IMR-90 (cell line): Measurements from ENCODE around the gene NACC1. TPM values are rescaled to one million over a fixed set of nuclear protein-coding genes. Genes with fewer than 3 reads are reported as not detected.

ENCODE experiments used
- ATAC-seq: fragments of 200-7000 bp; cut with Tn5 transposase; 2 replicates; pipeline ENCODE4 v1.9.1; 2020; ENCODE audit warnings: low read depth, mild to moderate bottlenecking, moderate library complexity
- BruUV-seq: library from RNA; stranded (reverse); fragments of 400-500 nt; replicated peaks from 2 replicates; lab custom pipeline; 2021; lab: Mats Ljungman, UMichigan
- CTCF ChIA-PET: fragments of 300-600 bp; formaldehyde crosslinking; extraction: SDS; loops from one replicate; lab custom pipeline; 2021; ENCODE audit warnings: antibody characterized with exemption; lab: Yijun Ruan, JAX
- POLR2A ChIA-PET: fragments of 300-600 bp; sonication (Branson Sonifier 250); formaldehyde crosslinking; loops from one replicate; lab custom pipeline; 2022; ENCODE audit warnings: antibody characterized with exemption; ENCODE audit not compliant: unreplicated experiment; lab: Charles Lee
- DNase-seq: peaks from one replicate; pipeline ENCODE4 v3.0.0; 2013
- H2AFZ ChIP-seq: replicated peaks from 2 replicates; pipeline ENCODE3; 2013; ENCODE audit warnings: low read length, mild to moderate bottlenecking; ENCODE audit not compliant: poor library complexity
- H2AK5ac ChIP-seq: 2 replicates; pipeline ENCODE4 v1.6.1; 2013; ENCODE audit warnings: low read depth, low read length, inconsistent platforms
- H2AK9ac ChIP-seq: replicated peaks from 2 replicates; pipeline ENCODE3; 2013; ENCODE audit warnings: mild to moderate bottlenecking, low read depth, low read length, moderate library complexity; ENCODE audit not compliant: poor library complexity
- H2BK120ac ChIP-seq: 2 replicates; pipeline ENCODE4 v1.6.1; 2013; ENCODE audit warnings: low read depth, low read length, inconsistent platforms
- H2BK15ac ChIP-seq: 3 replicates; pipeline ENCODE4 v1.6.1; 2013; ENCODE audit warnings: low read depth, low read length, inconsistent platforms
- H2BK20ac ChIP-seq: 2 replicates; pipeline ENCODE4 v1.6.1; 2013; ENCODE audit warnings: low read depth, mild to moderate bottlenecking, inconsistent platforms, low read length, moderate library complexity
- H2BK5ac ChIP-seq: 2 replicates; pipeline ENCODE4 v1.6.1; 2013; ENCODE audit warnings: mild to moderate bottlenecking, low read depth, low read length, inconsistent platforms; ENCODE audit not compliant: poor library complexity, severe bottlenecking
- H3K14ac ChIP-seq: replicated peaks from 2 replicates; pipeline ENCODE4 v1.6.1; 2013; ENCODE audit warnings: low read depth, low read length, inconsistent platforms
- H3K18ac ChIP-seq: 2 replicates; pipeline ENCODE4 v1.6.1; 2013; ENCODE audit warnings: low read depth, low read length, control low read depth
- H3K23ac ChIP-seq: 2 replicates; pipeline ENCODE4 v1.6.1; 2013; ENCODE audit warnings: low read depth, low read length, inconsistent platforms
- H3K27ac ChIP-seq: 2 replicates; pipeline ENCODE4 v1.5.1; 2013; ENCODE audit warnings: mild to moderate bottlenecking, control low read depth, low read length; ENCODE audit not compliant: insufficient read depth
- H3K27me3 ChIP-seq: 2 replicates; pipeline ENCODE4 v1.6.1; 2013; ENCODE audit warnings: low read length; ENCODE audit not compliant: control insufficient read depth, insufficient read depth
- H3K36me3 ChIP-seq: 2 replicates; pipeline ENCODE4 v1.6.1; 2013; ENCODE audit warnings: low read length, mixed read lengths; ENCODE audit not compliant: control insufficient read depth, insufficient read depth
- H3K4ac ChIP-seq: 2 replicates; pipeline ENCODE4 v1.6.1; 2013; ENCODE audit warnings: low read depth, low read length, inconsistent platforms
- H3K4me1 ChIP-seq: 2 replicates; pipeline ENCODE4 v1.6.1; 2013; ENCODE audit warnings: low read length, mixed read lengths; ENCODE audit not compliant: control insufficient read depth, insufficient read depth
- H3K4me2 ChIP-seq: 2 replicates; pipeline ENCODE4 v1.6.1; 2013; ENCODE audit warnings: low read depth, mild to moderate bottlenecking, control low read depth, low read length, moderate library complexity
- H3K4me3 ChIP-seq: 2 replicates; pipeline ENCODE4 v1.5.1; 2013; ENCODE audit warnings: low read depth, mild to moderate bottlenecking, control low read depth, low read length, moderate library complexity; ENCODE audit not compliant: insufficient read depth
- H3K56ac ChIP-seq: 2 replicates; pipeline ENCODE4 v1.6.1; 2013; ENCODE audit warnings: low read length, inconsistent platforms; ENCODE audit not compliant: insufficient read depth; ENCODE audit errors: extremely low read depth
- H3K79me1 ChIP-seq, 2 experiments: 2 replicates each; pipeline ENCODE4 v1.6.1; 2013; ENCODE audit warnings: low read length in 2 of 2, inconsistent platforms in 1 of 2, low read depth in 1 of 2
- H3K9ac ChIP-seq: 2 replicates; pipeline ENCODE4 v1.6.1; 2013; ENCODE audit warnings: low read depth, low read length, control low read depth
- H3K9me1 ChIP-seq: 2 replicates; pipeline ENCODE4 v1.6.1; 2013; ENCODE audit warnings: low read length, inconsistent platforms; ENCODE audit not compliant: insufficient read depth
- H3K9me3 ChIP-seq: 2 replicates; pipeline ENCODE4 v1.6.1; 2013; ENCODE audit warnings: low read length; ENCODE audit not compliant: control insufficient read depth, insufficient read depth
- H4K20me1 ChIP-seq: 2 replicates; pipeline ENCODE4 v1.6.1; 2013; ENCODE audit warnings: low read length, inconsistent platforms; ENCODE audit not compliant: insufficient read depth
- H4K5ac ChIP-seq: 2 replicates; pipeline ENCODE4 v1.6.1; 2013; ENCODE audit warnings: mild to moderate bottlenecking, low read depth, low read length, control low read depth
- H4K8ac ChIP-seq, 2 experiments: 2 replicates each; pipeline ENCODE4 v1.6.1; 2013; ENCODE audit warnings: low read depth in 2 of 2, low read length in 2 of 2, control low read depth in 1 of 2, inconsistent platforms in 1 of 2
- H4K91ac ChIP-seq: 2 replicates; pipeline ENCODE4 v1.6.1; 2013; ENCODE audit warnings: low read depth, low read length, inconsistent platforms; ENCODE audit not compliant: insufficient read depth
- MAZ ChIP-seq: IDR thresholded peaks from 2 replicates; pipeline ENCODE4 v1.6.1; 2012; ENCODE audit warnings: low read depth, mild to moderate bottlenecking, low read length, improper control_type of control experiment, moderate library complexity, borderline replicate concordance
- MXI1 ChIP-seq: IDR thresholded peaks from 2 replicates; pipeline ENCODE4 v1.6.1; 2012; ENCODE audit warnings: low read depth, mild to moderate bottlenecking, low read length, moderate library complexity, borderline replicate concordance
- POLR2A ChIP-seq: IDR thresholded peaks from 2 replicates; pipeline ENCODE4 v1.6.1; 2012; ENCODE audit warnings: mild to moderate bottlenecking, low read depth, low read length
- RAD21 ChIP-seq: IDR thresholded peaks from 2 replicates; pipeline ENCODE4 v1.6.1; 2012; ENCODE audit warnings: low read length, improper control_type of control experiment
- RFX5 ChIP-seq: IDR thresholded peaks from 2 replicates; pipeline ENCODE4 v1.8.0; 2012; ENCODE audit warnings: low read depth, mild to moderate bottlenecking, low read length, moderate library complexity
- SMC3 ChIP-seq: fragments of 150-350 bp; IDR thresholded peaks from 2 replicates; pipeline ENCODE4 v1.6.1; 2016; ENCODE audit warnings: low read depth, mild to moderate bottlenecking, antibody characterized with exemption, low read length, moderate library complexity
- USF2 ChIP-seq: fragments of 150-350 bp; IDR thresholded peaks from 2 replicates; pipeline ENCODE4 v1.6.1; 2017; ENCODE audit warnings: mild to moderate bottlenecking, antibody characterized with exemption, low read length, low read depth
- WGBS, 2 experiments: methylation state at CpG; one replicate each; pipeline versions ENCODE4 v1.1.5 to v1.1.7; 2013; ENCODE audit warnings: missing lambda C conversion rate in 2 of 2; ENCODE audit not compliant: insufficient read length in 1 of 2; ENCODE audit errors: extremely low coverage in 2 of 2; 5-methylcytosine and 5-hydroxymethylcytosine counted together
- dilution Hi-C: fragments of 300-500 bp; cut with HindIII; formaldehyde crosslinking; loops from one replicate; pipeline ENCODE4 v1.14.3; 2018; ENCODE audit warnings: low sequenced_read_pairs; ENCODE audit not compliant: unreplicated experiment
- in situ Hi-C: fragments of 300-500 bp; cut with MboI; formaldehyde crosslinking; loops from 3 replicates; pipeline ENCODE4 v1.14.3; 2019; ENCODE audit warnings: low sequenced_read_pairs, inconsistent platforms, mixed read lengths
- intact Hi-C: fragments of 100-400 bp; cut with micrococcal nuclease; formaldehyde crosslinking; loops from 2 replicates; pipeline ENCODE4 v1.10.0; 2022
- polyA plus RNA-seq, 3 experiments: library from polyadenylated mRNA; depleted of rRNA; stranded (reverse); fragments of >200 nt; gene quantifications; 2 replicates each; pipeline ENCODE4 v1.2.3, GENCODE V29; 2012; ENCODE audit warnings: low replicate concordance in 1 of 3
- total RNA-seq: library from RNA; depleted of rRNA; stranded (reverse); fragments of >200 nt; gene quantifications from 2 replicates; pipeline ENCODE4 v1.2.3, GENCODE V29; 2012

Gene NACC1
- total and polyA plus RNA-seq, 2 of the 4 experiments (the other 2 are of a cell fraction) = 42.5 to 181 TPM

DNA sequence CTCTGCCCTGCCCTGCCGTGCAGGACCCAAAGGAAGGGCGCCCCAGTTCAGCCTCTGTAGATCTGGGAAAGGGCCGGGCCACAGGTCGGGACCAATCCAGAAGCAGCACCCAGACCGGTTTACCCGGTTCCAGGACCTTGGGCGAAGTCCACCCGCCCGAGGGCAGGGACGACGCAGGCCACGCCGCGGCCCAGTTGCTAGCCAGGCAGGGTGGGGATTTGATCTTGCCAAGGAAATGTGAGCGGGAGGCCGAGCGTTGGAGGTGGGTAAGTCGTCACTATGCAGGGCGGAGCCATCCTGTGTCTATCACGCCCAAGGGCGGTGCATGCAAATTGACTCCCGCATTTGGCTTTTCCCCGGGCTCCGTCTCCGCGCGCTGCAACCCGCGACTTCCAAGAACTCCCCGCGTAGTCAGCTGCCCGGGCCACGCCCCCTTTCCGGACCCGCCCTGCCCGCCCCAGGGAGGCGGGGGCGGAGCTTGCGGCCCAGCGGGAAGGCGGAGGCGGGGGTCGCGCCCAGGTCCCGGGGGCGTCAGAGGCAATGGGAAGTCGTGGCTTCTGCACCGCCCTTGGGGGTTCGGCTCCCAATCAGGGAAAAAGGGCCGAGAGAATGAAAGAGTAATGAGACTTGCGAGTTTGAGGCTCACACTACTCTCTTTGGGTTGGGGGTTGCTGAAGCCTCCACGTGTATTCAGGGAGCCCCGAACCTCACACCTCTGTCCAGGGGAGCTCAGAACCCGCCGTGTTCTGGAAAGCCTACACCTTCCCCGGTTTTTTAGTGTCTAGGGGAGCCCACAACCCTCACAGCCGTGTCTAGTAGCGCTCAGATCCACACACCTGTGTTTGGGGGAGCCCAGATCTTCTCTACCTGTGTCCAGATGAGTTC, 44.9 kb downstream of the NACC1 start:
- peak overlapping the region; percentile 93 for H4K91ac ChIP-seq
- H2BK20ac ChIP-seq = peak overlapping the region; percentile 97
- 2% methylated on average over 25 of the region's 58 CpGs; no CpG with 5 or more reads in 1 of the 2 experiments for WGBS, 2 experiments
- peak overlapping the region; percentile 87 for H3K18ac ChIP-seq
- H3K9me3 ChIP-seq = no peaks in the 10 kb centered on the region
- dilution Hi-C loops = no loop called here
- CTCF ChIA-PET = no interaction called here
- peak overlapping the region; percentile 94 for H4K5ac ChIP-seq
- no peaks in the 10 kb centered on the region for H3K36me3 ChIP-seq
- peak overlapping the region; percentile 94 to 96 for H4K8ac ChIP-seq
- peak overlapping the region; percentile 71 for H3K9ac ChIP-seq
- ATAC-seq = peak; percentile 76
- TF ChIP-seq MAZ = peak; percentile 61; the same call in 1 of the 2 replicates
- TF ChIP-seq POLR2A = peak; percentile 21; the same call in 1 of the 2 replicates
- TF ChIP-seq RAD21 = 0 out of 2 replicates have a peak, but pooled peaks have one; percentile 16
- no peak for TF ChIP-seq RFX5
- TF ChIP-seq USF2 = peak; percentile 47
- TF ChIP-seq SMC3 = no peak
- no peak; the same call in 1 of the 2 replicates for TF ChIP-seq MXI1
- H3K9me1 ChIP-seq = peaks cover 3% of the 10 kb centered on the region; the same call in 1 of the 2 replicates
- POLR2A ChIA-PET = interaction anchor here (1.1 to 1.4 kb wide), 2 partner anchors 9 to 11 kb away, joined by 3 to 4 read pairs; no protein-coding TSS in a partner anchor
- peak; percentile 97 for DNase-seq
- H2BK5ac ChIP-seq = peak overlapping the region; percentile 96
- H2AFZ ChIP-seq = peak overlapping the region; percentile 96
- peak overlapping the region; percentile 94 for H3K14ac ChIP-seq
- peak overlapping the region; percentile 94 for H3K23ac ChIP-seq
- H3K4ac ChIP-seq = peak overlapping the region; percentile 99
- H3K56ac ChIP-seq = peak overlapping the region; percentile 96
- peak overlapping the region; percentile 98 for H3K27ac ChIP-seq
- H3K4me2 ChIP-seq = peak overlapping the region; percentile 80
- in situ Hi-C loops = no loop called here
- H2BK15ac ChIP-seq = peak overlapping the region; percentile 98; the same call in 2 of the 3 replicates
- no TSS peak for BruUV-seq
- no peaks in the 10 kb centered on the region for H4K20me1 ChIP-seq
- intact Hi-C loops = loop anchor here (1.0 to 5.0 kb wide), 2 partner anchors 8 to 44 kb away; no protein-coding TSS in a partner anchor
- peak overlapping the region; percentile 13; the same call in 1 of the 2 replicates for H3K4me3 ChIP-seq
- H2BK120ac ChIP-seq = peak overlapping the region; percentile 99
- H2AK5ac ChIP-seq = peak overlapping the region; percentile 98
- H3K4me1 ChIP-seq = peaks cover 28% of the 10 kb centered on the region
- peaks cover 0 to 33% of the 10 kb centered on the region in 2 experiments; a peak in 2 of 4 replicates for H3K79me1 ChIP-seq
- peak overlapping the region; percentile 99 for H2AK9ac ChIP-seq
- H3K27me3 ChIP-seq = no peaks in the 10 kb centered on the region
